Activated CD4-positive, alpha-beta T cell treated with anti-CD3 and anti-CD28 coated beads, Interleukin-2, Interleukin-4, amounts not matched to agents 100 ng/mL and 50 ng/mL, durations not matched to agents 16 hours and 8 hours (primary cell): ENCODE results near the gene RAPGEF3.

Source experiments
- DNase-seq: peaks from one replicate; pipeline ENCODE4 v3.0.0-alpha.2; 2020; ENCODE audit warnings: low spot score

RAPGEF3 gene

DNA sequence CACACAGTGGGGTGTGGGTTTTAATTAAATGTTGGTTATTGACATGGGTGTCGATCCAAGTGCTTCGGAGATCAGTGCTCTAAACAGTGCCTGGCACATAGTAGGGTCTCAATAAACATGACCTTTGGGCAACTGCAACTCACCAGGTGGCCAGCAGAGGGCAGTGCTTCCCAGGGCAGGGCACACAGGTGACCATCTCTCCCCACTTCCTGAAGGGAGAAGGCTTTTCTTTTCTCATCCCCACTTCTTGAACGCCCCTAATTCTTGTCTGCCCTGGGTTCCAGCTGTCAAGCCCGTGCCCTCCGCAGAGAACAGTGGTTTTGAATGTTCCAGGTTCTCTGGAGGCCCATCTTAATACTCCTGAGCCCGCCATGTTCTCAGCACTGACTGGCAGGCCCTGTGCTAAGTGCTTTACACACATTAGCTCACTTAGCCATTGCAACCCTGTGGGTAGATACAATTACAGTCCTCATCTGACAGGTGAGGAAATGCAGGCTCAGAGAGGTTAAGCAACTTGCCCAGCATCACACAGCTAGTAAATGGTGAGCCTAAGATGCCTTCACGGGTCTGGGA, 16.3 kb downstream of the RAPGEF3 start:
- peak; percentile 78 for DNase-seq

DNA sequence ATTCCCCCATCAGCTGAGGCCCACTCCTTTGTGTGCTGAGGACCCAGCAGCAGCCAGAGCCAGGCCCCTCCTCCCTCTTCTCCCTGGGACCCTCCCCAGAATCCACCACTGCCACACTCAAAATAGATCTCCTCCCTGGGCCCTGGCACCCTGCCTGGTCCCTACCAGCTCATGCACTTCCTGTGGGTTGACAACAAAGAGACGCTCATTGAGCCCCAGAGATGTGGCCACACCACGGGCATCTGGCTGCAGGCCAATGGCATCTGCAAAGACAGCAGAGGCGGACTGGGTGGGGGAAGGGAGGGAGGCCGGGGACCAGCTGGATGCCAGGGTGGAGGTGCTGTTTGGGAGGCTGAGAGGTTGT, 17.4 kb downstream of the RAPGEF3 start:
- DNase-seq = peak; percentile 26

GRCh38 chr12:47740606-47741339, 17.9 kb downstream of the RAPGEF3 start:
- DNase-seq = no peak

DNA sequence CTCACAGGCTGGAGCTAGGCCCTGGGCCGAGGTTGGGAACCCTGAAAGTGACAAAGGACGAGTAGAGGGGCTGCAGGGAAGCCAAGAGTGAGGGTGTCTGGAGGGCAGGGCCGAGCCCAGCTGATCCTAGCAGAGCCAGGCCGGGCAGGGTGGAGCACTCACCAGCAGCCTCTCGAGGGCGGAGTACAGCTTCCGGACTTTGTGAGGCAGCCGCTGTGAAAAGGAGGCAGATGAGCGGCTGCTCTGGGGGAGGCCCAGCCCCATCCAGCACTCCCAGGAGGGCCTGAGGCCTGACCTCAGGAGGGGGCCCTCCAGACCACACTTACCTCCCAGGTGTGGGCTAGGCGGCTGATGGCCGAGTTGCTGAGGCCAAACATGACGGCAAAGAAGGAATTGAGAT, 18.7 kb downstream of the RAPGEF3 start:
- DNase-seq = no peak

DNA sequence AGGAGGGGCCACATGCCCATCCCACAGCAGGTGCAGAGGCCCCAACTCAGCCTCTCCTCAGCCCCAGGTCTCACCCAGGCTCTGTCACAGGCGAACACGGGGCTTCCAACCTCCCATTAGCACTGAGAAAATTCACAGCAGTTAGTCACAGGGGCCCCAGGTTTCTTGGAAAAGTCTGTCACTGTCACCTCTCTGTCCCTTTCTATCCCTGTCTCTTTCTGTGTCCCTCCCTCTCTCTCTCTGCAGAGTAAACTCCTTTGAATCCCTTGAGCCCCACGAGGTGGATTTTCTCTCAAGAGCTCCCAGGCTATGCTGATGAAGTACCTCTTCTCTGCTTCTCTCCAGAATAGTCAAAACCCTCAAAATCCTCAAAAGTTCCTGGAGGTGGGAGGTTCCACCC, 19.4 kb downstream of the RAPGEF3 start:
- DNase-seq = no peak

DNA sequence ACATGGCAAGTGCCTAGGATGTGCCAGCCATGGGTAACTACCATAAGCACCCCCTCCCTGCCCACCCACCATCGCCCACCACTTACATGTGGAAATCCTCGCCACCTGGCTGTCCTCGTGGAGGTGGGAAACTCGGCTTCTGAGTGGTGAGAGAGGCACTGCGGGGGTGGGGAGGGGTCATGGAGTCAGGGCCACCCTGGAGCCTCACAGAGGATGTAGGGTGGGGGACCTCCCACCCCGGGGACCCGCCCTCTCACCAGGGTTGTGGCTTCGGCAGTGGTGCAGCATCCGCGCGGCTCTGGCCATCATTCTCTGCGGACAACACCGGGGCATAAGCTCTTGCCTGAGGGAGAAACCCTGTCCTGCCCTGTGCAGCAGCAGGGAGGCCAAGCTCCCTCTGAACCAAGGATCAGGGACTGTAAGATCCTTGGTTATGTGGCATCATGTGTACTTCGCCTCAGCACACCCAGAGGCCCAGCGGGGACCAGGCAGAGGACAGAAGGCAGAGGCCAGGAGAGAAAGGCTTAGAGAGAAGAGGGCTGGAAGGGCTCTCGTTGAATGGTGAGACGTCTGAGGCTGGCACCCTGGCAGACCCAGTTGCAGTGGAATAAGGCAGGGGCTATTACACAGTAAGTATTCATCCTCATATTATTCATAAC, 20.6 kb downstream of the RAPGEF3 start:
- no peak for DNase-seq

- DNase-seq = no peak
Measured at GRCh38 chr12:47736877-47737676, 21.6 kb downstream of the RAPGEF3 start.

DNA sequence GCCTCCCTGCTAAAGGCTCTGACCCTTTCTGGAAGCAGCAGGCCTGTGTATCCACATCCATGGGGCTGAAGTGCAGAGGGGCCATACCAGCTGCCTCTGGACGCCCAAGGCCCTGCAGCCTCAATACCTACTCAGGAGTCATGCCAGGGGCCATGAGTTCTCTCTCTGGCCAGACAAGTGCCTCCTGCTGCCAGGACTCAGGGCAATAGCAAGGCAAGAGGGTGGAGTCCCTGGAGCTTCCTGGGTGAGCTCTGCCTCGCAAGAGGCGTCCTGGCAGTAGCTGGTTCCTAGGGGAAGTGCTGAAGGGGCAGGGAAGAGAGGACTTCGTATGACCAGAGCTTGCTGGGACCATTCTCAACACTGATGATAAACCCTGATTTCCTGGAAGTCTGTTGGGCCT, 22.5 kb downstream of the RAPGEF3 start:
- DNase-seq = no peak

DNA sequence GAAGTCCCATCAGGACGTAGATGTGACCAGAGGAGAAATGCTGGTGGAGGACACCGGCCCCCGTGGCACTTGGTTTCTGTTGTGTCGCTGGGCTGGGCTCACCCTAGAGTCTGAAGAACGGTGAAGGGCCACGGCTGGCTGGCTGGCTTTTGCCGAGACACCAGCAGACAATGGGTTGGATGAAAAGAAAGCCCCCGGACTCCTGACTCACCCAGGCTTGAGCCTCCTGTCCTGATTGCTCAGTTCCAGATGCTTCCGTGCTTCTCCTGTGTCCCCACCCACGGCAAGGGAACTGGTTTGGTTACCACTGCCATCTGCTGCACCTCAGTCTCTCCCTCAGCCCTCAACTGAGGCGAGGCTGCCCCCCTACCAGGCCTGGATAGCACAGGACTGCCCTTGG, 23.0 kb downstream of the RAPGEF3 start:
- DNase-seq = no peak

DNA sequence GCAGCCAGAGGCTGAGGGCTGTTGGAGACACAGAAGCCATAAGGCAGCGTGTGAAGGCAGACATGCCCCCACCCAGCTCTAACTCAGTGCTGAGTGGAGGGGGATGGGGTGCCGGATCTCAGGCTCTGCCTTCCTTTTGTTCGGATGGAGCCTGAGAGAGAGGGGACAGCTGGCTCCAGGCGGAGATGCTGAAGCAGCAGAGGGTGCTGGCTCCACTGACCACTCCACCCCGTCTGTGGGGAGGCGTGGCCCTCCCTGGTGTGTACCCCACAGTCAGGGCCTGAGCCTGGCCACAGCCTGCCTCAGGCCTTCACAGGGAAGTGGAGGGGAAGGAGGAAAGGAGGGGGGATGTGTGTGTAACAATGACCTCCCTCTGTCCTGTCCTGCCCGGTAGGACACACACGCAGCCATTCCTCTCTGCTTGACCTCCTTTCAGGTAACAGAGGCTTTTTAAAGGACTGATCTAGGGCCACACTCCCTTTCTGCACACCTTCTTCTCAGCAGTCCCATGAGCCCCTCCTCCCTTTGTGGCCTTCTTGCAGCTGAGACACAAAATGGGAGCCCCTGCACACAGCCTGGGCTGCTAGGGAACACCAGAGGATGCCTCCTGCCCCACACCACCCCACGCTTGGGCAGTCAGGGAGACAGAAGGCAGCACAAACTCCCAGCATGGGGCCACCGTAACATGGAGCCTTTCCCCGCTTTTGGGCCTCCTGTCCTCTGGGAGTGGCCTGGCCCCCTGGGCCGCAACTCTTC, 23.8 kb downstream of the RAPGEF3 start:
- DNase-seq = no peak

DNA sequence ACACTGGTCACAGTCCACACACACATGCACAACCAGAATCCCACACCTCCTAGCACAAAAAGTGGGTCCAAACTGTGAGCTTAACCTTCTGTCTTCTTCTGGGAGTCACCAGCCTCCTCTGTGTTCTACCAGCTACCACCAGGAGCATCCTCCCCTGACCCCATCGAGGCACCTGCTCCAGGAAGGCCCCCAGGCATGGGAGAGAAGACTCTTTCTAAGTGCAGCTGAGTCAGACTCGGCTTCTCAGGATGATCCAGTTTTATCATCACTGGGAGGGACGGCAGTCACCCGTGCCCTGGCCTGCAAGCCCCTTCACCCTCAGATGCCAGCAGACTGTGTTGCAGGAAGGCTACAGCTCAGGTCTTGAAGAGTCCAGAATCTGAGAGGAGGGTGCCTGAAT, 25.5 kb downstream of the RAPGEF3 start:
- DNase-seq = no peak

- no peak for DNase-seq
Measured at GRCh38 chr12:47732504-47732903, 26.2 kb downstream of the RAPGEF3 start.

GRCh38 chr12:47731723-47732122, 27.0 kb downstream of the RAPGEF3 start:
- no peak for DNase-seq

DNA sequence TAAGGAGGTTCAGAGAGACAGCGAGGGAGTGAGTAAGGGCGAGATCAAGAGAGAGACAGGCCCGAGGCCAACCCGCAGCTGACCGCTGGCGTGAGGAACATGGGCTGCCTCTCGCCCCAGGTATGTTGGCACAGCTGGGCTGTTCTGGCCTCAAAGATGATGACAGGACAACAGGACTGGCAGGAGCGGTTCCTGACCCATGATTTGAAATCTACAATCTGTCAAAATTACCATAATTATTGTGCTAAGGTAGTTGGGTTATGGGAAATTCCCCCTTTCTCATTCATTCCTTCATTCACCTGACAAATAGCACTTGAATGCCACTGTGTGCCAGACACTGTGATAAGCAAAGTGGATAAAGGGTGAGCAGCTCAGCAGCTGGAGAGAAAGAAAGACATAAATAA, 28.3 kb downstream of the RAPGEF3 start:
- DNase-seq = no peak

DNA sequence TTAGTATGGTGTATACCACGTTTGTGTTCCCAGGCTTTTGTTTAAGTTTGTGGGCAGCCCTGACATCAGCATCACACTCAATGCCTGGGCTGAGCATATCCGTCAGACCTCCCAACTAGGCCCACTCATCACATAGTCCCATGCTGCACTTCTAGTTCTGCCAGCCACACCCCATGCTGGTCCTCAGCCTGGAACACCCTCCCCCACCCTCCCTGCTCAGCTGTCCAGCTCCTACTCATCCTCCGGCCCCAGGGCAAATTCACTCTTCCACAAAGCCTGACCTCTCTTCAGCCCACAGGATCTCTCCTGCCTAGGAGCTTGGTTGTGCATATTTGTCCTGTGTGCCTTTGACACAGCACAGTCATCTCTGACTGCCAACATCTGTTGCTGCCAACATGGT, 29.4 kb downstream of the RAPGEF3 start:
- no peak for DNase-seq

GRCh38 chr12:47725893-47726292, 32.8 kb downstream of the RAPGEF3 start:
- no peak for DNase-seq

DNA sequence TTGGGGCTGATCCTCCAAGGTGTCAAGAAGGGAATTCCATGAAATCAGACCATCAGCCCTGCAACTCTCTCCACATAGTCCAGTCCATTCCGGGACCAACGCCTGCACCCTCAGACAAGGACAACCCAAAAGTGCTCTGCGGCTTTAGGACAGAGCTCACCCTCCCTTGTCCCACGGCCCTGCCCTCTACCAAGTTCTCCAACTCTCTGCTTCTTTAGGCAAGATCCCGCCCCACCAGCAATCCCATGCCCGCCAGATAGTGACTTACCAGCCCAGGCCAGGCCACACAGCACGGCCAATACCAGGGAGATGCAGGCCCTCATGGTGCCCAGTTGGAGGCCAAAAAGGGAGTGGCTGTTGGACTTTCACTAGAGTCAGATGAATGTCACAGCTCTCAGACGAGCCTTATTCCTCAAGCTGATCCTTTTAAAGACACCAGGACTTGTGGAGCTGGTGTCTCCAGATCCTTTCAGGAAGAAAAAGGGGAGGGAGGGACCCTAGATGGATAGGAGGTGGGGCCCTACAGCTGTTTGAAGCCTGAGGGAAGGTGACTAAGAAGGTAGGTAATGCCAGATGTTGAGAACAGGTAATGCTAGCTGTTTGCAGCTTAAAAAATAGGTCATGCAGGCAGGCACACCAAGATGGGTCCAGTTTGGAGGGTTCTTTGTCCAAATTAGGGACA, 33.4 kb downstream of the RAPGEF3 start, which contains the start of gene ENDOU:
TSS of gene ENDOU (minus strand) at position 400 of the 682 bp plus-strand sequence. CDS start at position 323, 77 bp downstream.
- DNase-seq = no peak

- no peak for DNase-seq
Measured at GRCh38 chr12:47722941-47723631, 35.6 kb downstream of the RAPGEF3 start.

GRCh38 chr12:47722136-47722834, 36.4 kb downstream of the RAPGEF3 start:
- no peak for DNase-seq

DNA sequence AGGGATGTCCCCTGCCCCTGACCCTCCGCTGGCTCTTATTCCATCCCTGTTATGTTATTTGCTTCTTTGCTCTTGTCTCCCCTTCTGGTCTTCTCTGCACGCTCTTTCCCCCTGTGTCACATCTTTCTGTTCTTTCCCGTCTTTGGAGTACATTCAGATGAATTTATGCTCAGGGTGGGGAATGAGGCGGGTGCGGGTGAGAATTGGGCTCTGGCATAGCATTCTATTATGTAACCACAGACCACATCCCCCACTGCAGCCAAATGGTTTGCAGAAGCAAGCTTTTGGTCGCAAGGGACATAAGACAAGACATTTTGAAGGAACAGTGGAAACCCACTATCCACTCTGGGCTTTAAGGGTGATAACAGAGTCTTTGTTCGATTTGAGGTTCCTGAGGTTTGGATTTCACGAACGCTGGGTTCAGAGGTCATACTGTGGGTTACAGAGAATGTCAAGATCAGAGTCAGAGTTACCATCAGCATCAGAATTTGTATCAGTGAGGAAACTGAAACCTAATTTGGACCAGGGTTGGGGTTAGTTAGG, 37.2 kb downstream of the RAPGEF3 start:
- DNase-seq = no peak
